ENCODE measurements around the gene MKNK2. TPM values are rescaled to one million over a fixed set of nuclear protein-coding genes. Genes with fewer than 3 reads are reported as not detected.

MKNK2 gene
- total RNA-seq, 1 experiment from 2014 or later, result 271 TPM

- no peak for TF ChIP-seq TCF7L2 (IDR thresholded peaks at IDR 0.05; ENCODE audit: borderline replicate concordance, extremely low read depth, insufficient read depth, insufficient read length)
- no peak for TF ChIP-seq EGR1 (IDR thresholded peaks at IDR 0.05; ENCODE audit: low read depth)
- TF ChIP-seq ZNF274 (IDR thresholded peaks at IDR 0.05; ENCODE audit: low read depth, low read length), result no peak
Measured at GRCh38 chr19:2058570-2059421, 7.8 kb upstream of the MKNK2 start (continued).

- Histone ChIP-seq H3K36me3 (ENCODE audit: control insufficient read depth in 1 of 2, insufficient read depth in 2 of 2, low read length in 2 of 2) (no peaks in the 10 kb centered on the region), H3K4me1 (ENCODE audit: control insufficient read depth in 1 of 2, insufficient read depth in 2 of 2, low read length in 2 of 2) (peaks cover 71 to 94% of the 10 kb centered on the region in 2 experiments), H3K9me2 (ENCODE audit: insufficient read depth) (no peaks in the 10 kb centered on the region), H2AFZ (ENCODE audit: low read depth, low read length, poor library complexity, severe bottlenecking) (no peak overlapping the region), H3K9me3 (ENCODE audit: control insufficient read depth in 1 of 2, insufficient read depth in 1 of 2, low read depth in 1 of 2, low read length in 2 of 2) (no peaks in the 10 kb centered on the region), H3K4me2 (ENCODE audit: low read length) (peak overlapping the region; percentile 95), H3K27me3 (ENCODE audit: insufficient read depth, low read length) (no peaks in the 10 kb centered on the region), H4K20me1 (ENCODE audit: insufficient read depth) (no peaks in the 10 kb centered on the region), H3K79me2 (ENCODE audit: insufficient read depth, low read length) (no peaks in the 10 kb centered on the region), H3K9ac (ENCODE audit: low read length) (peak overlapping the region; percentile 82), H3K4me3 (replicated peaks in 1 of 2; ENCODE audit: low read depth in 1 of 2, low read length in 2 of 2) (no peak overlapping the region), H3K27ac (ENCODE audit: low read depth, low read length) (peak overlapping the region; percentile 99)
- no peak for ATAC-seq
- BruUV-seq (replicated peaks), result no TSS peak
- DNase-seq (ENCODE audit: low read depth, low spot score), result no peak
- ChIA-PET POLR2A (interaction anchor here (0.6 to 1.9 kb wide), 2 partner anchors 23 to 444 kb away, joined by 4 to 8 read pairs; no protein-coding TSS in a partner anchor), RAD21 (ENCODE audit: low non-redundant PET in 1 of 2, low total read pairs in 2 of 2, uncharacterized antibody in 2 of 2, unreplicated experiment in 2 of 2) (interaction anchor here in 1 of 2 experiments (0.5 kb wide), 1 partner anchor 521 kb away, joined by 3 read pairs; no protein-coding TSS in a partner anchor), CTCF (no interaction called here)
- intact Hi-C loops (cut with micrococcal nuclease), result no loop called here
- peak; percentile 30; the same call in 1 of the 2 replicates for TF ChIP-seq ZFX (IDR thresholded peaks at IDR 0.05)
- TF ChIP-seq POLR2A (IDR thresholded peaks at IDR 0.05; ENCODE audit: borderline replicate concordance, extremely low read depth, insufficient read depth, insufficient read length), result no peak
Measured at GRCh38 chr19:2057484-2058469, 6.7 kb upstream of the MKNK2 start.
